GM12892 (cell line): ENCODE data around the gene ATP12A.

Experiments
- POLR2AphosphoS5 ChIP-seq: IDR thresholded peaks from 2 replicates; pipeline ENCODE4 v1.6.1; 2011; ENCODE audit warnings: low read depth, low read length, control low read depth
- TAF1 ChIP-seq: IDR thresholded peaks from 2 replicates; pipeline ENCODE4 v1.6.1; 2011; ENCODE audit warnings: low read depth, mild to moderate bottlenecking, control low read depth, low read length, borderline replicate concordance

- TF ChIP-seq TAF1 (no peak), POLR2AphosphoS5 (no peak)
These were observed 9.2 kb upstream of the ATP12A start for GRCh38 chr13:24670961-24671381.
